ENCODE data around the gene NRARP. TPM values are rescaled to one million over a fixed set of nuclear protein-coding genes. Genes with fewer than 3 reads are reported as not detected.

The NRARP gene
- total and polyA plus RNA-seq, 2 experiments from 2014 or later, result 4.0 to 55.1 TPM

DNA sequence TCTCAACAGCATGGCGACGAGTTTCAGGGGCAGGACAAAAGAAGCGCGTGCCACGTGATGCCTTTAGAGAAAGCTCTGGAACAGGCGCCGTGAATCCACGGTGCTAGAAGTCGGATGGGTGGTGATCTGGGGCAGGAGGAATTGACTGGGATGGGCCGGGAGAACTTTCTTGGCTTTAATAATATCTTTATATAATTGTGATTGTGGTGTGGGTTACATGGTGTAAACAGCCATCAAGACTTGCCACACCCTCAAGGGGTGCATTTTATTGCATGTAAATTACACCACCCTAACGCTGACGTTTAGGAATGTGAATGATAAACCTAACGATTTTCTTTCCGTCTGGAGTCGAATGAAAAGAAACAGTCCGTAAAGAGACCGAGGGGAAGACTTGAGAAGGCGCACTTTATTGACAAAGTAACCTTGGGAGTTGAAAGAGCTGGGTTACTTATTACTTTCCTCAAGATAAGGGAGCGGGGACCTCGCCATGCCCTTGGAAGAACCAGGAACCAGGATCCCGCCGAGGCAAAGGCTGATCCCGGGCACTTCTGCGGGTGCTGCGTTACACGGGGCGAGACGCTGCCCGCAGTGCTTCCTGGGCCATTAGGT, 8.5 kb downstream of the NRARP start:
- no peak overlapping the region; the same call in 2 of the 3 replicates for H3K4me3 Mint-ChIP-seq
- Histone ChIP-seq H4K20me1 (replicated peaks; ENCODE audit: insufficient read depth) (peaks cover 4% of the 10 kb centered on the region), H2AFZ (no peak overlapping the region), H3K79me2 (replicated peaks; ENCODE audit: insufficient read depth) (no peaks in the 10 kb centered on the region), H3K9me2 (ENCODE audit: insufficient read depth) (no peaks in the 10 kb centered on the region), H3K4me3 (no peak overlapping the region), H3K27ac (ENCODE audit: low read depth) (no peak overlapping the region), H3K4me2 (no peak overlapping the region), H3F3A (replicated peaks; ENCODE audit: low read depth) (peaks cover 19% of the 10 kb centered on the region), H3K36me3 (ENCODE audit: insufficient read depth) (no peaks in the 10 kb centered on the region), H3K27me3 (ENCODE audit: insufficient read depth) (peaks cover 29% of the 10 kb centered on the region), H3K4me1 (ENCODE audit: insufficient read depth) (peaks cover 18% of the 10 kb centered on the region)
- H3K4me1 Mint-ChIP-seq, result peaks cover 25% of the 10 kb centered on the region
- H3K36me3 Mint-ChIP-seq (ENCODE audit: low read depth), result no peaks in the 10 kb centered on the region; the same call in 2 of the 3 replicates
- TF ChIP-seq EZH2phosphoT487 (IDR thresholded peaks at IDR 0.05; ENCODE audit: unreplicated experiment), result no peak
- TF ChIP-seq, protein P1, sequence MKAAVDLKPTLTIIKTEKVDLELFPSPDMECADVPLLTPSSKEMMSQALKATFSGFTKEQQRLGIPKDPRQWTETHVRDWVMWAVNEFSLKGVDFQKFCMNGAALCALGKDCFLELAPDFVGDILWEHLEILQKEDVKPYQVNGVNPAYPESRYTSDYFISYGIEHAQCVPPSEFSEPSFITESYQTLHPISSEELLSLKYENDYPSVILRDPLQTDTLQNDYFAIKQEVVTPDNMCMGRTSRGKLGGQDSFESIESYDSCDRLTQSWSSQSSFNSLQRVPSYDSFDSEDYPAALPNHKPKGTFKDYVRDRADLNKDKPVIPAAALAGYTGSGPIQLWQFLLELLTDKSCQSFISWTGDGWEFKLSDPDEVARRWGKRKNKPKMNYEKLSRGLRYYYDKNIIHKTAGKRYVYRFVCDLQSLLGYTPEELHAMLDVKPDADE (IDR thresholded peaks at IDR 0.05), result no peak
- TF ChIP-seq NANOG (IDR thresholded peaks at IDR 0.05; ENCODE audit: borderline replicate concordance), result no peak
- no peak for TF ChIP-seq JUNB (IDR thresholded peaks at IDR 0.05; ENCODE audit: unreplicated experiment)
- DNase-seq (ENCODE audit: low spot score) (no peak), ATAC-seq (no peak)
- peaks cover 22% of the 10 kb centered on the region for H3K27me3 Mint-ChIP-seq (ENCODE audit: insufficient read depth, low read depth, poor library complexity)
- peaks cover 9% of the 10 kb centered on the region for H3K9me3 Mint-ChIP-seq
- no peak overlapping the region for H3K27ac Mint-ChIP-seq

DNA sequence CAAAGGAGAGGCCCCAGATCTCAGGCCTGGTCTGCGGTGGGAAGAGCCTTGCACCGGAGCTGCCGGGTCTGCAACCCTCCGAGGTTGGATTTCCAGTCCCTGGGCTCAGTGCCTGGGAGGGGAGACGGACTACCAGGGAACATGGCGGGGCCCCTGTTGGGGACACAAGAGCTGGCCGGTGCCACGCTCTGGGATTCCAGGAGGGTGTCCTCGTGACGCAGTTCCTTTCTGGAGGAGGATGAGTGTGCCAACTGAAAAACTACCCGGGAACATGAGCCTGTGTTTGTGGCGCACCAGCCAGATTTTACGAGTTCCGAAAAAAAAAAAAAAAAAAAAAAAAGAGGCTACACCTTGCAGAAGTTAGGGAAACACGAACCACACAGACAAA, 9.0 kb downstream of the NRARP start:
- no peaks in the 10 kb centered on the region for H3K9me2 ChIP-seq (ENCODE audit: insufficient read depth)
- Mint-ChIP-seq H3K27me3 (ENCODE audit: insufficient read depth, low read depth, poor library complexity) (peaks cover 21% of the 10 kb centered on the region), H3K27ac (no peak overlapping the region), H3K9me3 (peaks cover 9% of the 10 kb centered on the region), H3K4me1 (peaks cover 20% of the 10 kb centered on the region), H3K4me3 (no peak overlapping the region; the same call in 2 of the 3 replicates), H3K36me3 (ENCODE audit: low read depth) (no peaks in the 10 kb centered on the region; the same call in 2 of the 3 replicates)
- no peaks in the 10 kb centered on the region for H3K36me3 ChIP-seq (ENCODE audit: insufficient read depth)
- no peak for DNase-seq (ENCODE audit: low spot score)
- H3K4me3 ChIP-seq, result no peak overlapping the region
- peaks cover 14% of the 10 kb centered on the region for H3F3A ChIP-seq (replicated peaks; ENCODE audit: low read depth)
- H4K20me1 ChIP-seq (replicated peaks; ENCODE audit: insufficient read depth), result no peaks in the 10 kb centered on the region; the same call in 1 of the 2 replicates
- ATAC-seq, result no peak
- H3K27ac ChIP-seq (ENCODE audit: low read depth), result no peak overlapping the region
- H2AFZ ChIP-seq, result no peak overlapping the region
- no peaks in the 10 kb centered on the region for H3K79me2 ChIP-seq (replicated peaks; ENCODE audit: insufficient read depth)
- peaks cover 29% of the 10 kb centered on the region for H3K27me3 ChIP-seq (ENCODE audit: insufficient read depth)
- H3K4me1 ChIP-seq (ENCODE audit: insufficient read depth), result peaks cover 13% of the 10 kb centered on the region
- H3K4me2 ChIP-seq, result no peak overlapping the region
- TF ChIP-seq, protein P2, sequence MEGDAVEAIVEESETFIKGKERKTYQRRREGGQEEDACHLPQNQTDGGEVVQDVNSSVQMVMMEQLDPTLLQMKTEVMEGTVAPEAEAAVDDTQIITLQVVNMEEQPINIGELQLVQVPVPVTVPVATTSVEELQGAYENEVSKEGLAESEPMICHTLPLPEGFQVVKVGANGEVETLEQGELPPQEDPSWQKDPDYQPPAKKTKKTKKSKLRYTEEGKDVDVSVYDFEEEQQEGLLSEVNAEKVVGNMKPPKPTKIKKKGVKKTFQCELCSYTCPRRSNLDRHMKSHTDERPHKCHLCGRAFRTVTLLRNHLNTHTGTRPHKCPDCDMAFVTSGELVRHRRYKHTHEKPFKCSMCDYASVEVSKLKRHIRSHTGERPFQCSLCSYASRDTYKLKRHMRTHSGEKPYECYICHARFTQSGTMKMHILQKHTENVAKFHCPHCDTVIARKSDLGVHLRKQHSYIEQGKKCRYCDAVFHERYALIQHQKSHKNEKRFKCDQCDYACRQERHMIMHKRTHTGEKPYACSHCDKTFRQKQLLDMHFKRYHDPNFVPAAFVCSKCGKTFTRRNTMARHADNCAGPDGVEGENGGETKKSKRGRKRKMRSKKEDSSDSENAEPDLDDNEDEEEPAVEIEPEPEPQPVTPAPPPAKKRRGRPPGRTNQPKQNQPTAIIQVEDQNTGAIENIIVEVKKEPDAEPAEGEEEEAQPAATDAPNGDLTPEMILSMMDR (conservative IDR thresholded peaks at IDR 0.05; ENCODE audit: low read depth in 2 of 2), result no peak
- TF ChIP-seq STAT1 (IDR thresholded peaks at IDR 0.05; ENCODE audit: unreplicated experiment), result no peak
- no peak for TF ChIP-seq CREB1 (CRISPR knock-in tag; IDR thresholded peaks at IDR 0.05; ENCODE audit: low read depth)
- TF ChIP-seq ZNF114 (CRISPR knock-in tag; IDR thresholded peaks at IDR 0.05), result no peak
- no peak for TF ChIP-seq NANOG (IDR thresholded peaks at IDR 0.05; ENCODE audit: borderline replicate concordance)
- no peak for TF ChIP-seq EZH2phosphoT487 (IDR thresholded peaks at IDR 0.05; ENCODE audit: unreplicated experiment)
- TF ChIP-seq, protein P3, sequence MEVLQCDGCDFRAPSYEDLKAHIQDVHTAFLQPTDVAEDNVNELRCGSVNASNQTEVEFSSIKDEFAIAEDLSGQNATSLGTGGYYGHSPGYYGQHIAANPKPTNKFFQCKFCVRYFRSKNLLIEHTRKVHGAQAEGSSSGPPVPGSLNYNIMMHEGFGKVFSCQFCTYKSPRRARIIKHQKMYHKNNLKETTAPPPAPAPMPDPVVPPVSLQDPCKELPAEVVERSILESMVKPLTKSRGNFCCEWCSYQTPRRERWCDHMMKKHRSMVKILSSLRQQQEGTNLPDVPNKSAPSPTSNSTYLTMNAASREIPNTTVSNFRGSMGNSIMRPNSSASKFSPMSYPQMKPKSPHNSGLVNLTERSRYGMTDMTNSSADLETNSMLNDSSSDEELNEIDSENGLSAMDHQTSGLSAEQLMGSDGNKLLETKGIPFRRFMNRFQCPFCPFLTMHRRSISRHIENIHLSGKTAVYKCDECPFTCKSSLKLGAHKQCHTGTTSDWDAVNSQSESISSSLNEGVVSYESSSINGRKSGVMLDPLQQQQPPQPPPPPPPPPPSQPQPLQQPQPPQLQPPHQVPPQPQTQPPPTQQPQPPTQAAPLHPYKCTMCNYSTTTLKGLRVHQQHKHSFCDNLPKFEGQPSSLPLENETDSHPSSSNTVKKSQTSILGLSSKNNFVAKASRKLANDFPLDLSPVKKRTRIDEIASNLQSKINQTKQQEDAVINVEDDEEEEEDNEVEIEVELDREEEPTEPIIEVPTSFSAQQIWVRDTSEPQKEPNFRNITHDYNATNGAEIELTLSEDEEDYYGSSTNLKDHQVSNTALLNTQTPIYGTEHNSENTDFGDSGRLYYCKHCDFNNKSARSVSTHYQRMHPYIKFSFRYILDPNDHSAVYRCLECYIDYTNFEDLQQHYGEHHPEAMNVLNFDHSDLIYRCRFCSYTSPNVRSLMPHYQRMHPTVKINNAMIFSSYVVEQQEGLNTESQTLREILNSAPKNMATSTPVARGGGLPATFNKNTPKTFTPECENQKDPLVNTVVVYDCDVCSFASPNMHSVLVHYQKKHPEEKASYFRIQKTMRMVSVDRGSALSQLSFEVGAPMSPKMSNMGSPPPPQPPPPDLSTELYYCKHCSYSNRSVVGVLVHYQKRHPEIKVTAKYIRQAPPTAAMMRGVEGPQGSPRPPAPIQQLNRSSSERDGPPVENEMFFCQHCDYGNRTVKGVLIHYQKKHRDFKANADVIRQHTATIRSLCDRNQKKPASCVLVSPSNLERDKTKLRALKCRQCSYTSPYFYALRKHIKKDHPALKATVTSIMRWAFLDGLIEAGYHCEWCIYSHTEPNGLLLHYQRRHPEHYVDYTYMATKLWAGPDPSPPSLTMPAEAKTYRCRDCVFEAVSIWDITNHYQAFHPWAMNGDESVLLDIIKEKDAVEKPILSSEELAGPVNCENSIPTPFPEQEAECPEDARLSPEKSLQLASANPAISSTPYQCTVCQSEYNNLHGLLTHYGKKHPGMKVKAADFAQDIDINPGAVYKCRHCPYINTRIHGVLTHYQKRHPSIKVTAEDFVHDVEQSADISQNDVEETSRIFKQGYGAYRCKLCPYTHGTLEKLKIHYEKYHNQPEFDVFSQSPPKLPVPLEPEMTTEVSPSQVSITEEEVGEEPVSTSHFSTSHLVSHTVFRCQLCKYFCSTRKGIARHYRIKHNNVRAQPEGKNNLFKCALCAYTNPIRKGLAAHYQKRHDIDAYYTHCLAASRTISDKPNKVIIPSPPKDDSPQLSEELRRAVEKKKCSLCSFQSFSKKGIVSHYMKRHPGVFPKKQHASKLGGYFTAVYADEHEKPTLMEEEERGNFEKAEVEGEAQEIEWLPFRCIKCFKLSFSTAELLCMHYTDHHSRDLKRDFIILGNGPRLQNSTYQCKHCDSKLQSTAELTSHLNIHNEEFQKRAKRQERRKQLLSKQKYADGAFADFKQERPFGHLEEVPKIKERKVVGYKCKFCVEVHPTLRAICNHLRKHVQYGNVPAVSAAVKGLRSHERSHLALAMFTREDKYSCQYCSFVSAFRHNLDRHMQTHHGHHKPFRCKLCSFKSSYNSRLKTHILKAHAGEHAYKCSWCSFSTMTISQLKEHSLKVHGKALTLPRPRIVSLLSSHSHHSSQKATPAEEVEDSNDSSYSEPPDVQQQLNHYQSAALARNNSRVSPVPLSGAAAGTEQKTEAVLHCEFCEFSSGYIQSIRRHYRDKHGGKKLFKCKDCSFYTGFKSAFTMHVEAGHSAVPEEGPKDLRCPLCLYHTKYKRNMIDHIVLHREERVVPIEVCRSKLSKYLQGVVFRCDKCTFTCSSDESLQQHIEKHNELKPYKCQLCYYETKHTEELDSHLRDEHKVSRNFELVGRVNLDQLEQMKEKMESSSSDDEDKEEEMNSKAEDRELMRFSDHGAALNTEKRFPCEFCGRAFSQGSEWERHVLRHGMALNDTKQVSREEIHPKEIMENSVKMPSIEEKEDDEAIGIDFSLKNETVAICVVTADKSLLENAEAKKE (CRISPR knock-in tag; IDR thresholded peaks at IDR 0.05), result no peak
- TF ChIP-seq ZNF331 (CRISPR knock-in tag; IDR thresholded peaks at IDR 0.05; ENCODE audit: low read depth), result no peak
